Measurements from ENCODE around the gene DBX1. TPM values are rescaled to one million over a fixed set of nuclear protein-coding genes. Genes with fewer than 3 reads are reported as not detected.

The DBX1 gene
- total and polyA plus RNA-seq, 5 donors: not detected

DNA sequence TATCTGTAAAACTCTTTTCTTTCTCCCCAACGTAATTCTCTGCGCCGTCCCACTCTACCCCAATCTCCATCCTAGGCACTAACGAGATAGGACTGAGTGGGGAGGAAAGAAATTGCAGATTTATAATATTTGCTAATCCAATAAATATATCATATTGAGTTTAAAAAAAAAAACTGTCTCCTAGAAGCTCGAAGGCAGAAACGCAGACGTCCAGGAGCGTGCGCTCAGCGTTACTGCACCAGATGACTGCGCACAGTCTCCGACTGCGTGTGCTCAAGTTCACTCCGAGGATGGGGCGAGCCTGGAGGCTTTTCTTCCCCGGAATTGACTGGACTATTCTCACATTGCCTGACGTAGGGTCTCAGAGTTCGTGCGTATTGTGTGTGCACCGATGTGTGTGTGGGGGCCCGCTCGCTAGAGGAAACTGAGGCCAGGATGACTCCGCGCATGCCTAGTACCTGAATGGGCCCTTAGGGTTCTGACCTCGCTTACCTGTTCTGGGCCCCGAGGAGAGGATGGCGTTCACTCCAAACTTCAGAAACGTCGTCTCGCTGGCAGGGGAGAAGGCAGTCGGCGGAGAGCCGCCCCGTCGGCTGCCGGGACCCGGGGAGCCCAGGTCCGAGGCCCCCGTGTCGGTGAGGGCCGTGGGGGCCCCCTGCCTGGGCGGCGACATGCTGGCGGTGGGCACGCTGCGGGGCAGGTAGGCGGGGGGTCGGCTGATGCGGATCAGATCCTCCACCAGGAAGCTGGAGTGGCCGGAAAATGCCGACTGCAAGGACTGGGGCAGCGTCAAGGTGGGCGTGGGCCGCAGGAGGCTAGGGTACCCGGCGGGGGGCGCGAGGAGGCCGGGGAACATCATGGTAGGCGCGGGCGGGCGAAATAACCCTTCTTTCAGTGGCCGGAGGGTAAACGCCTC, 551 bp downstream of the DBX1 start:
- ATAC-seq: no peak
- no peaks in the 10 kb centered on the region for H3K9me3 ChIP-seq (ENCODE audit: control insufficient read depth, low read length)
- WGBS: 4% methylated on average over 64 of the region's 65 CpGs
- peaks cover 4% of the 10 kb centered on the region for H3K4me1 ChIP-seq (ENCODE audit: control insufficient read depth, insufficient read depth, low read length)
- H3K4me3 ChIP-seq (ENCODE audit: low read length): no peak overlapping the region
- intact Hi-C loops (cut with DNase I): no loop called here
- no peak overlapping the region for H3K27ac ChIP-seq (ENCODE audit: low read length)
- H3K27me3 ChIP-seq (ENCODE audit: control insufficient read depth, insufficient read depth): peaks cover 7% of the 10 kb centered on the region
- peak in 1 of 3 donors; percentile 47 for DNase-seq

DNA sequence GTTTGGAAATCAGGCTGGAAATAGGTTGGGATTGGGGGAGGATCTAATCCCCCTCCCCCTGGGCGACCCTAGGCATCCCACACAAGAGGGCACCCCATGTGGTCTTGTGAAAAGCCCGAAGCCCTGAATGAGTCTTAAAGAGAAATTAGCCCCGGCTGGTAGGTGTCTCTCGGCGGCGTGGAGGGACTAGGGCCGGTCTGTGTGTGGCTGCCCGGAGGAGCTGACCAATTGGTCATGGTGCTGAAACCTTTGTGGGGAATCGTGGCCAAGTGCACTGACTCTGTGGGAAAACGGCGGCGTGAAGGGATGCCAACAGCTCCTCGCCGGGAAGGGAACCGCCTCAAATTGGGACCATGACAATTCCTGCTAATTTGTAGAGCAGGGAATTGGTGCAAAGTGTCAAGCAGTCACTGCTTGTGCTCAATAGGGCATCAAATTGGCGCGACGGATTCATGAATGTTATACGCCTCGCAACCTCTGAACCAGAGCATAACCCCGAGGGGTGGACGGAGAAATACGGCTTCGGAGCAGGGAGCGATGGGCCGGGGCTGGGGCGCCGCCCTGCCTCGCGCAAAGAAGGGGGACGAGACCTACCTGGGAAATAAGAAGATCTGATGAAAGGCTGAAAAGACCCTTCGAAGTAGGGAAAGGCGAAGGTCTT, 1.5 kb downstream of the DBX1 start:
- WGBS: 4% methylated on average over 33 of the region's 33 CpGs
- intact Hi-C loops (cut with DNase I): no loop called here
- no peak overlapping the region for H3K4me3 ChIP-seq (ENCODE audit: low read length)
- peaks cover 4% of the 10 kb centered on the region for H3K4me1 ChIP-seq (ENCODE audit: control insufficient read depth, insufficient read depth, low read length)
- H3K9me3 ChIP-seq (ENCODE audit: control insufficient read depth, low read length): no peaks in the 10 kb centered on the region
- ATAC-seq: peak; percentile 78 to 81
- H3K27ac ChIP-seq (ENCODE audit: low read length): no peak overlapping the region
- peak; percentile 60 to 77 (median 75) for DNase-seq
- peaks cover 8% of the 10 kb centered on the region for H3K27me3 ChIP-seq (ENCODE audit: control insufficient read depth, insufficient read depth)

DNA sequence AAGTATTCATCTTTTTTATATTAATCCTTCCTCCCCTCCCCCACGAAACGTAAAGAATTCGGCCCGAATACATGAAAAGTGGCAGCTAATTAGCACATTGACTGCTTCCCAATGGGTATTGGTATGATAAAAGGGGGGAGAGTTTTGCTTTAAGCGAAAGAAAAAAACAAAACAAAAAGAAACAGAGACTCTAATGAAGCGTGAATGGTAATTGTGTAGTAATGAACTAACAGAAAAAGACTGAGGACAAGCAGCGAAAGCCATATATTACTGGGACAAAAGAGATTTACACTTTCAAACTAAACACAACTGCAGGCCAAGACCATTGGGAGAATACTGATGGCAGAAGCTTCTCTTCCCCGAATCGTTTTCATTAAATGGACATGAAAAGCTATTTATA, 2.5 kb downstream of the DBX1 start:
- WGBS: 4% methylated on average over 9 of the region's 9 CpGs
- H3K4me3 ChIP-seq (ENCODE audit: low read length): no peak overlapping the region
- intact Hi-C loops (cut with DNase I): no loop called here

DNA sequence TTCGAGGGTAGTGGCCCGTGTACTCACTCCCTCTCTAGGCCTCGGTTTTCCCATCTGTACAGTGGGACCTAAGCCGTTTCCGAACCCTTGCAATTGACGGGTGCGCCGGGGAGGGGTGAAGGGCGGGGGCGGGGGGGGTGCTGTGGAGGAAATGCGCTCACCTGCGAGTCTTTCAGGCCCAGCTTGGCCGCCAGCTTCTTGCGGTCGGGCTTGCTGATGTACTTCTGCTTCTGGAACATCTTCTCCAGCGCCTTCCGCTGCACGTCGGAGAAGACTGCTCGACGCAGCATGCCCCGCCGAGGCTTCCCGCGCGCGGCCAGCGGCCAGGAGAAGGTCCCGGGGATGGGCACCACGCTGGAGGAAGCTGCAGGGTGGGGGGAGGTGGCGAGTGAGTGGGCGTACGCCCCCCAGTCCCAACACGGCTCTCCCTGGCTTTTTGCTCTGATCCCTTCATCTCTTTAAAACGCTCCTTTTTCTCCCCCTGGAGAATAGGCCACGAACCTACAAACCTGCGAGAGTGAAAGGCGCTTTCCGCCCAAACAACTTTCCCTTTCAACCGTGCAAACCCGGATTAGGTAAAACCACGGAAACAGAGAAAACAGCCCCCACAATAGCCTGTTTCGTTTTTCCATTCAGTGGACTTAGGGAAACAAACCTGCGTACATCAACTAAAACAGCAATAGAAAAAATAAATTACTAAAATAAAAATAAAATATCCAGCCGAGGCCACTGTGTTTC, 3.2 kb downstream of the DBX1 start:
- H3K27me3 ChIP-seq (ENCODE audit: control insufficient read depth, insufficient read depth): peaks cover 9% of the 10 kb centered on the region
- 2% methylated on average over 45 of the region's 45 CpGs for WGBS
- intact Hi-C loops (cut with DNase I): no loop called here
- ATAC-seq: no peak
- H3K4me1 ChIP-seq (ENCODE audit: control insufficient read depth, insufficient read depth, low read length): no peaks in the 10 kb centered on the region
- no peaks in the 10 kb centered on the region for H3K9me3 ChIP-seq (ENCODE audit: control insufficient read depth, low read length)
- peak in 1 of 3 donors; percentile 37 for DNase-seq
- H3K27ac ChIP-seq (ENCODE audit: low read length): no peak overlapping the region
- peak overlapping the region; percentile 19 for H3K4me3 ChIP-seq (ENCODE audit: low read length)

More for the DNA sequence above, 2.5 kb downstream of the DBX1 start:
- Histone ChIP-seq H3K9me3 (ENCODE audit: control insufficient read depth, low read length) (no peaks in the 10 kb centered on the region), H3K27me3 (ENCODE audit: control insufficient read depth, insufficient read depth) (peaks cover 9% of the 10 kb centered on the region), H3K27ac (ENCODE audit: low read length) (no peak overlapping the region), H3K4me1 (ENCODE audit: control insufficient read depth, insufficient read depth, low read length) (no peaks in the 10 kb centered on the region)
- DNase-seq (no peak), ATAC-seq (no peak)

DNA sequence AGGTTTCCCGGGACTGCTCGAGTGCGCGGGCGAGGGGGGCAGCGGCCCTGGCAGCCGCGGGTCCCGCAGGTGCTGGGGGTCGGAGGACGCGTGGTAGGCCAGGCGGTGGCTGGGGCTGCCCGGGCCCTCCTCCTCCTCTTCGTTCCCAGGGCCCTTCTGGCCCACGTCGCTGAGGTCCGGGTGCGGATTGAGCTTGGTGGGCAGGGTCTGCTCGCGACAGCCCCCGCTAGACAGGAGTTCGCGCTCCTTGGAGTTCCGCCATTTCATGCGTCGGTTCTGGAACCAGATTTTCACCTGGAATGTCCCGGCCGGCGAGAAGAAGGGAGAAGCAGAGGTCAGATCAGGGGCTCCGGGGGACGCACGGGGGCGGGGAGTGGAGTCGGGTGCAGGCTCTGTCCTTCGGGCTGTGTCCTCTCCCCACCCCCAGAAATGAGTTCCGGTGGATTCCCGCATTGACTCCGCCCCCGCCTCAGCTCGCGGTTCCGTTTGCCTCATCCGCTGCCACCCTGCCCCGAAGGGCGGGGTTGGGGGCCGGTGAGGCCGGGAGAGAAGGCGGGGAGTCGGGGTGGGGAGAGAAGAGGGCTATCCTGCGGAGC, 3.9 kb downstream of the DBX1 start:
- ATAC-seq (no peak), DNase-seq (no peak)
- no peak overlapping the region for H3K27ac ChIP-seq (ENCODE audit: low read length)
- H3K27me3 ChIP-seq (ENCODE audit: control insufficient read depth, insufficient read depth): peaks cover 9% of the 10 kb centered on the region
- 3% methylated on average over 51 of the region's 51 CpGs for WGBS
- intact Hi-C loops (cut with DNase I): no loop called here
- no peaks in the 10 kb centered on the region for H3K4me1 ChIP-seq (ENCODE audit: control insufficient read depth, insufficient read depth, low read length)
- no peaks in the 10 kb centered on the region for H3K9me3 ChIP-seq (ENCODE audit: control insufficient read depth, low read length)
- peak overlapping the region; percentile 19 for H3K4me3 ChIP-seq (ENCODE audit: low read length)

DNA sequence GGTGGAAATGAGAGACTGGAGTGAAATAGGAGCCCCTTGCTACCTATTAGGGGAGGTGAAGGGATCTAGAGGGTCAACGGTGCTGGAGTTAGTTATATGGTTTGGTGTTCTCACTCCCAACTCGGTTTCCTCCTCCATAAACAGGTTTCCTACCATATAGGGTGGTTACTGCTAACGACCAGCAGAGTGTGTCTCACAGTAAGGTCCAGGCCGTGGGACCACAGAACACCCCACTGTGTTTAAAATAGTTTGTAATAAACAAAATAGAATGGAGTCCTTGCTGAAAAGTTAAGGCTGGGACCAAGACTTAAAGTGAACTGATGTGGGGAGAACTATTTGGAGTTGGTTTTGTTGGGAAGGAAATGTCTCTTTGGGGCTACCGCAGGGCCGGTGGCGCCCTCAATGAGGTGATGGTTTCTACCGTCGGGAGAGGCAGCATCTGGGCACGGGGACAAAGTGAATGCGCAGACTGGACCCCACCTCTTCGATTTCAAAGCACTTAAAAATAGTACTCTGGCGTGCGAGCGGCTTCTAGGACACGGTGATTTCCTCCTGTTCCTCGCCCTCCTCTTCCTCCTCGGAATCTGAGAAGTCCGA, 4.5 kb downstream of the DBX1 start:
- no peak overlapping the region for H3K27ac ChIP-seq (ENCODE audit: low read length)
- no peaks in the 10 kb centered on the region for H3K4me1 ChIP-seq (ENCODE audit: control insufficient read depth, insufficient read depth, low read length)
- DNase-seq: no peak
- H3K27me3 ChIP-seq (ENCODE audit: control insufficient read depth, insufficient read depth): peaks cover 9% of the 10 kb centered on the region
- 6% methylated on average over 19 of the region's 19 CpGs for WGBS
- H3K4me3 ChIP-seq (ENCODE audit: low read length): no peak overlapping the region
- intact Hi-C loops (cut with DNase I): no loop called here
- no peak for ATAC-seq
- no peaks in the 10 kb centered on the region for H3K9me3 ChIP-seq (ENCODE audit: control insufficient read depth, low read length)

DNA sequence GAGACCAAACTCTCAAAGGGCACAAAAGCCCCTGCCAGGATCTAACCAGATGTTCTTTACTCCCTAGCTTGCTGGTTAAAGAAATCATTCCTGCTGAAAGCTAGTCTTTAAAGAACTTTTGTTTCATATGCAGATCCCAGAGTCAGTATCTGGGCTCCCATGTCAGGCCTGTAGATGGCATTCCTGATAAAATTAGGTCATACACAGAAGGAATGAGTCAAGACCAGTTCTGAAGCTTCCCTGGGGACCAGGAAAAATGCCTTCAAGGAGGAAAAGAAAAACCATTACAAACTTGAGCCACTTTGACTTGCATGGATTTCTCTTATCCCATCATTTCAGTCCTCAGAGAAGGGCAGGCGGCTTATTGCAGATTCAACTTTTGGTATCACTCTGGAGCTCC, 5.9 kb downstream of the DBX1 start:
- intact Hi-C loops (cut with DNase I): no loop called here
- Histone ChIP-seq H3K9me3 (ENCODE audit: control insufficient read depth, low read length) (no peaks in the 10 kb centered on the region), H3K27me3 (ENCODE audit: control insufficient read depth, insufficient read depth) (peaks cover 7% of the 10 kb centered on the region), H3K4me3 (ENCODE audit: low read length) (no peak overlapping the region), H3K27ac (ENCODE audit: low read length) (no peak overlapping the region), H3K4me1 (ENCODE audit: control insufficient read depth, insufficient read depth, low read length) (no peaks in the 10 kb centered on the region)
- DNase-seq: no peak
- 95% methylated on average over 1 of the region's 1 CpG for WGBS
- no peak for ATAC-seq

DNA sequence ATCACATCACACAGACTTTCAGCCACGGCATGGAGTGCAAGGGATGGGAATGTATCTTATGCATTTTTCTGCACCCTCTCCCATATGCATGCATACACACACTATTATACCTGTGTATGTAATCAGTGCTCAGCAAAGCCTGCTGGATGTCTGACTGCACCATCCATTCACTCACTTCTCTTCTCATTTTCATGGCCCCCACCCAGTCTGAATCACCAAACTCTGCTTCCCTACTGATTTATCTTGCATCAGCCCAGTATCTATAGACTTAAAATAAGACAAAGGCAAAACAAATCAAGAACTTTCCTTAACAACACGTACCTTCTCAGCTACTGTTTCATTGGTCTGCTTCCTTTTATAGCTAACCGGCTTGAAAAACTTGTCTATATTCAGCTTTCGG, 21.6 kb downstream of the DBX1 start:
- DNase-seq (no peak), ATAC-seq (no peak)
- 80% methylated on average over 4 of the region's 4 CpGs for WGBS
- H3K4me1 ChIP-seq (ENCODE audit: control insufficient read depth, insufficient read depth, low read length): no peaks in the 10 kb centered on the region
- no peaks in the 10 kb centered on the region for H3K27me3 ChIP-seq (ENCODE audit: control insufficient read depth, insufficient read depth)
- no peak overlapping the region for H3K4me3 ChIP-seq (ENCODE audit: low read length)
- no peaks in the 10 kb centered on the region for H3K9me3 ChIP-seq (ENCODE audit: control insufficient read depth, low read length)
- intact Hi-C loops (cut with DNase I): no loop called here
- no peak overlapping the region for H3K27ac ChIP-seq (ENCODE audit: low read length)

DNA sequence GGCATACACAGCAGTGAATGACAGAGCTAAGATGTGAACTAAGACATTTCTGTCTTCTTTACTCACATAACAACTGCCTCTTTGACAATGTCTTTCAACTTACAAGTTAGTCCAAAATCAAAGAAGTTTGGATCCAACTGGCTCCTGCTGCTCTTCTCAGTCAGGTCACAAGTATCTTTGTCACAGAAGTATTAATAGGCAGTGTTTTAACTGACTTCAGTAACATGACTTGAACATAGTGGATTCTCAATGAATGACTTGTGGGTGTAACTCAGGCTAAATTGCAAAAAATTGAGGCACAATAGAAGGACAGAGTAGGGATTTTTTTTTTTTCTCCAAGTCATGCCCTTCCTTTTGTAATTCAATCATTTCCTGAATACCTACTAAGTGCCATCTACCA, 22.6 kb downstream of the DBX1 start:
- H3K4me1 ChIP-seq (ENCODE audit: control insufficient read depth, insufficient read depth, low read length): no peaks in the 10 kb centered on the region
- no peak for DNase-seq
- no peaks in the 10 kb centered on the region for H3K27me3 ChIP-seq (ENCODE audit: control insufficient read depth, insufficient read depth)
- H3K9me3 ChIP-seq (ENCODE audit: control insufficient read depth, low read length): no peaks in the 10 kb centered on the region
- no peak for ATAC-seq
- H3K4me3 ChIP-seq (ENCODE audit: low read length): no peak overlapping the region
- intact Hi-C loops (cut with DNase I): no loop called here
- no peak overlapping the region for H3K27ac ChIP-seq (ENCODE audit: low read length)

DNA sequence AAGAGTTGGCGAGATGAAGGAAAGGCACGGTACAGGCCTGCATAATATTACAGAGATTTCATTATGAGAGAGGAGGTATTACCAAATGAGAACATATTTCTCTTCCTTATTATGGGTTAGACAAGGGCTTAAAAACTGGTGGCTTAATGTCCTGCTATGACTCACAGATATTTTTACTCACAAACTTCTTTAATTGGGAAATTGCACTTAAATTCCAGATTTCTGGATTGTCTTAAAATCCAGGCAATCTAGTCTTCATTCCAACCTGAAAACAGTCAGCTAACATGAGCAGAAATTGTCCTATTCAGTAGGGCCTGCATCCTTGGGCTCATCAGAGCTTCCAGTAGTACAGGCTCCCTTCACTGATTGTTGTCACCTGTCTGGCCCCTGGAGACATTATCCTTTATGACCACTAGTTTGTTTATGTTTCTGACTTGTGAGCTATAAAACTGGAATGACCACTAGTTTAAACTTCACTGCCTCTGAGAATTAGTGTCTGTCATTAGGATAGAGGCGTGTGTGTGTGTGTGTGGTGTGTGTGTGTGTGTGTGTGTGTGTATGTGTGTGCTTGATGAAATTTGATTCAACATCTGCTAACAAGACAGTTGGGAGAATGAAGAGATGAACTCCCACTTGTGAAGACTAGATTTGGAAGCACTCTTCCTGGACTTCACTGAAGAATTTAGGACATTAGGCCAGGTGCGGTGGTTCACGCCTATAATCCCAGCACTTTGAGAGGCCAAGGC, 25.1 kb downstream of the DBX1 start:
- H3K9me3 ChIP-seq (ENCODE audit: control insufficient read depth, low read length): no peaks in the 10 kb centered on the region
- no peaks in the 10 kb centered on the region for H3K4me1 ChIP-seq (ENCODE audit: control insufficient read depth, insufficient read depth, low read length)
- ATAC-seq: no peak
- H3K27me3 ChIP-seq (ENCODE audit: control insufficient read depth, insufficient read depth): no peaks in the 10 kb centered on the region
- no peak overlapping the region for H3K4me3 ChIP-seq (ENCODE audit: low read length)
- intact Hi-C loops (cut with DNase I): loop anchor here in 2 of 4 donors (5.0 kb wide), 2 partner anchors 183 to 217 kb away; no protein-coding TSS in a partner anchor
- no peak for DNase-seq
- 82% methylated on average over 5 of the region's 5 CpGs for WGBS
- no peak overlapping the region for H3K27ac ChIP-seq (ENCODE audit: low read length)

Measured in right cardiac atrium (tissue), 5 donors.